HUDEP-2 (cell line): ENCODE data around the gene POLD2.
A peak's percentile ranks its signal among the peaks of the same experiment; 100 is the strongest.

Source experiments
- DNase-seq, 76 experiments: peaks; one replicate each; lab custom pipeline; 2025; ENCODE audit not compliant: unreplicated experiment in 76 of 76; lab: John Stamatoyannopoulos, UW

The POLD2 gene

GRCh38 chr7:44067064-44067951 is 56.0 kb downstream of the POLD2 start:
- no peak for DNase-seq

- no peak for DNase-seq
Measured at GRCh38 chr7:44066494-44067063, 56.8 kb downstream of the POLD2 start.

- DNase-seq, result no peak
Measured at GRCh38 chr7:44066111-44066460, 57.3 kb downstream of the POLD2 start.

- DNase-seq, result peak in 1 of 76 experiments; percentile 16
Measured at GRCh38 chr7:44065431-44066110, 57.8 kb downstream of the POLD2 start, which contains the start of gene PGAM2. Gene PGAM2, minus strand, starts transcription at chr7:44065567. Its CDS starts 38 bp downstream, at chr7:44065529.

GRCh38 chr7:44064791-44065430 is 58.4 kb downstream of the POLD2 start:
- no peak for DNase-seq
